Measurements from ENCODE around the gene GARS1.

Gene GARS1

GRCh38 chr7:30598121-30598876 lies 3.6 kb downstream of the GARS1 start:
- ChIA-PET CTCF (no interaction called here), POLR2A (no interaction called here)
- DNase-seq (ENCODE audit: extremely low spot score): no peak
- no peak for TF ChIP-seq CTCF (IDR thresholded peaks at IDR 0.05; ENCODE audit: control extremely low read depth, extremely low read depth, low read depth, missing control alignments)

GRCh38 chr7:30604901-30605300 lies 10.2 kb downstream of the GARS1 start:
- ChIA-PET CTCF (interaction anchor here (1.1 kb wide), 1 partner anchor 8 kb away, joined by 3 read pairs; no protein-coding TSS in a partner anchor), POLR2A (no interaction called here)
- DNase-seq (ENCODE audit: extremely low spot score): no peak
- TF ChIP-seq CTCF (IDR thresholded peaks at IDR 0.05; ENCODE audit: control extremely low read depth, extremely low read depth, low read depth, missing control alignments): no peak

GRCh38 chr7:30605832-30606231 lies 11.2 kb downstream of the GARS1 start:
- no peak for TF ChIP-seq CTCF (IDR thresholded peaks at IDR 0.05; ENCODE audit: control extremely low read depth, extremely low read depth, low read depth, missing control alignments)
- no peak for DNase-seq (ENCODE audit: extremely low spot score)
- ChIA-PET CTCF (interaction anchor here (1.1 kb wide), 1 partner anchor 9 kb away, joined by 3 read pairs; no protein-coding TSS in a partner anchor), POLR2A (no interaction called here)

GRCh38 chr7:30612658-30613265 lies 18.1 kb downstream of the GARS1 start:
- ChIA-PET POLR2A (interaction anchor here (0.6 kb wide), 1 partner anchor 19 kb away, joined by 3 read pairs; no protein-coding TSS in a partner anchor), CTCF (interaction anchor here (1.0 to 1.6 kb wide), 3 partner anchors 15 to 49 kb away, joined by 3 to 5 read pairs (median 4); no protein-coding TSS in a partner anchor)
- no peak for DNase-seq (ENCODE audit: extremely low spot score)
- no peak for TF ChIP-seq CTCF (IDR thresholded peaks at IDR 0.05; ENCODE audit: control extremely low read depth, extremely low read depth, low read depth, missing control alignments)

- ChIA-PET CTCF (interaction anchor here (1.0 to 1.8 kb wide), 6 partner anchors 10 to 50 kb away, joined by 3 to 7 read pairs (median 4); no protein-coding TSS in a partner anchor), POLR2A (no interaction called here)
- no peak for TF ChIP-seq CTCF (IDR thresholded peaks at IDR 0.05; ENCODE audit: control extremely low read depth, extremely low read depth, low read depth, missing control alignments)
- no peak for DNase-seq (ENCODE audit: extremely low spot score)
These were observed 19.0 kb downstream of the GARS1 start for GRCh38 chr7:30613366-30614325.

- no peak for DNase-seq (ENCODE audit: extremely low spot score)
- ChIA-PET CTCF (interaction anchor here (1.4 kb wide), 1 partner anchor 20 kb away, joined by 3 read pairs; no protein-coding TSS in a partner anchor), POLR2A (no interaction called here)
- TF ChIP-seq CTCF (IDR thresholded peaks at IDR 0.05; ENCODE audit: control extremely low read depth, extremely low read depth, low read depth, missing control alignments): no peak
These were observed 21.6 kb downstream of the GARS1 start for GRCh38 chr7:30616318-30616717.
